ENCODE measurements around the gene PTPN22.

DNA sequence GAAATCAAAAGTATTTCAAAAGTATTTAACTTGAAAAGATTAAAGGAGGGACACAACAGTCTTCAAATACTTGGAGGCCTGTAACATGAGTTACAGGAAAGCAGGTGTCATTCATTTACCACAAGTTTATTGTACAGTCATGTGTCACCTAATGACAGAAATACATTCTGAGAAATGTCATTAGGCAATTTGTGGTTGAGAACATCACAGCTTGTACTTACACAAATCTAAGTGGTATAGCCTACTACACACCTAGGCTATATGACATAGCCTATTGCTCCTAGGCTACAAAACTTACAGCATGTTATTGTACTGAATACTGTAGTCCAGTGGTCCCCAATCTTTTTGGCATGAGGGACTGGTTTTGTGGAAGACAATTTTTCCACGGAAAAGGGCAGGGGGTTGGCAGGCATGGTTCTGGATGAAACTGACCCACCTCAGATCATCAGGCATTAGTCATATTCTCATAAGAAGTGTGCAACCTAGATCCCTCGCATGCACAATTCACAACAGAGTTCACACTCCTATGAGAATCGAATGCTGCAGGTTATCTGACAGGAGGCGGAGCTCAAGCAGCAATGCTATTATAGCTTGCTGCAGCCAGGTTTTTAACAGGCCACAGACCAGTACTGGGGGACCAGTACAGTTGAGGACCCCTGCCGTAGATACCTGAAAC, 87.3 kb downstream of the PTPN22 start:
- TF ChIP-seq EZH2phosphoT487 (IDR thresholded peaks at IDR 0.05; ENCODE audit: low read depth, severe bottlenecking, unreplicated experiment) (no peak), CTCF (IDR thresholded peaks at IDR 0.05; ENCODE audit: poor library complexity) (no peak)
